HG02870 (cell line): ENCODE results near the gene FAM131A.

Source experiments
- ATAC-seq: cut with Tn5 transposase; IDR thresholded peaks from one replicate; pipeline ENCODE4 v1.9.1; 2021; ENCODE audit warnings: mild to moderate bottlenecking, moderate library complexity; ENCODE audit not compliant: unreplicated experiment

FAM131A gene

GRCh38 chr3:184315871-184316661 is 21.3 kb upstream of the FAM131A start:
- no peak for ATAC-seq

DNA sequence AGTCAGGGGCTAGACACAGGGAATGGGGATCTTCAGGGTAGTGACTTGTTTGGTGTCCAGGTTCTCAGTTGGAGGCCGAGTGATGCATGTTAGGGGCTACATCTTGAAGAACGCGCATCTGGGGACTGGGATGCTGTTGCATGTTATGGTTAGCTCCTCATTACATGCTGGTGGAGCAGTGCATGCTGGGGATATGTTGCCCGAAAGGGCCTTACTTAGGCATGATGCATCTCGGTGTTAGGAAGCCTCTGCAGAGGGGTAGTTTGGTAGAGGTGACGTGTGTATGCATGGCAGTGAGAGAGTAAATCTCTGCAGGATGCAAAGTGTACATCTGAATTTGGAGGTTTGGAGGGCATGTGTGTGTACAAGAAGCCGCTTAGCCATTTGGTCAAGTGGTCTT is 20.6 kb upstream of the FAM131A start:
- no peak for ATAC-seq

GRCh38 chr3:184317201-184317600 is 20.2 kb upstream of the FAM131A start:
- no peak for ATAC-seq

- ATAC-seq: no peak
These were observed 17.3 kb upstream of the FAM131A start for GRCh38 chr3:184320104-184320445.

DNA sequence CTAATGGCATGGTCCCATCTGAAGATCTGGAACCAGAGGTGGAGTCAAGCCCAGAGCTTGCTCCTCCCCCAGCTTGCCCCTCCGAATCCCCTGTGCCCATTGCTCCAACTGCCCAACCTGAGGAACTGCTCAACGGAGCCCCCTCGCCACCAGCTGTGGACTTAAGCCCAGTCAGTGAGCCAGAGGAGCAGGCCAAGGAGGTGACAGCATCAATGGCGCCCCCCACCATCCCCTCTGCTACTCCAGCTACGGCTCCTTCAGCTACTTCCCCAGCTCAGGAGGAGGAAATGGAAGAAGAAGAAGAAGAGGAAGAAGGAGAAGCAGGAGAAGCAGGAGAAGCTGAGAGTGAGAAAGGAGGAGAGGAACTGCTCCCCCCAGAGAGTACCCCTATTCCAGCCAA is 15.7 kb upstream of the FAM131A start:
- ATAC-seq: no peak

GRCh38 chr3:184322731-184323487 is 14.5 kb upstream of the FAM131A start:
- ATAC-seq: no peak

GRCh38 chr3:184323696-184324095 is 13.7 kb upstream of the FAM131A start:
- ATAC-seq: no peak

- ATAC-seq: no peak
These were observed 12.1 kb upstream of the FAM131A start for GRCh38 chr3:184325269-184325668.

DNA sequence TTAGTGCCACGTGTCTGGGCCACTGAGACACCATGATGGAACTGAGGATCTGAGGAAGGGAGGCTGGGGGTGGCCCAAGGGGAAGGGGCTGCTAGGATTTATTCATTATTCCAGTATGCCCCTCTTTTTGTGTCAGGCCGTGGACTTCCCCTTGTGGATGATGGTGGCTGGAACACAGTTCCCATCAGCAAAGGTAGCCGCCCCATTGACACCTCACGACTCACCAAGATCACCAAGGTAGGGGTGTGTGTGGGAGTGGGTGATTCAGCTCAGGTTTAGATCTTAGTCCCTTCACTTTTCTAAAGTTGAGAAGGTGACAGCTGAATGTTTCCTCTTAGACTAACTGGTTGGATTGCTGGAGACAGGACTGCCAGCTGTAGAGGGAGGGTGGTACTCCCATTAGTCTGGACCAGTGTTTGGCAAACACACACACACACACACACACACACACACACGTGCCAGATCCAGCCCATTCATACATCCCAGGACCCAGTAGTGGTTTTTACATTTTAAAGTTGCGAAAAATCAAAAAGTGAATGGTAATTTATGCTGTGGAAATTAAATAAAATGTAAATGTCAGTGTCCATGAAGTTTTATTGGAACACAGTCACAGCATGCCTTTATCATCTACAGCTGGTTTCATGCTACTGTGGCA is 11.6 kb upstream of the FAM131A start:
- no peak for ATAC-seq

- ATAC-seq: no peak
These were observed 10.2 kb upstream of the FAM131A start for GRCh38 chr3:184327171-184327570.

DNA sequence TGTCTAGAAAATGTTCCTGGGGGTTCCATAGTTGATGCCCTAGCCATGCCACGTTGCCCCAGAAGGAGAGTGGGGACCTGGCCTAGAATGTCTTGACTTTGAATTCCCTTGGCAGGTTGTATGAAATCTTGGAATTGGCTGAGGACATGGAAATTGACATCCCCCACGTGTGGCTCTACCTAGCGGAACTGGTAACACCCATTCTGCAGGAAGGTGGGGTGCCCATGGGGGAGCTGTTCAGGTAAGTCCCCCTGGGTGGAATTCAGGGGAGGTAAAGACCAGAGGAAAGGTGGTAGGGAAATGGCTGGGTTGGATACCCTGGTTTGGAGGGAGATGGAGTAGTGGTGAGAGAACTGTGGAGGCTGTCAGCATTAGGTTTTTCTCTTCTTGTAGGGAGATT is 8.9 kb upstream of the FAM131A start:
- ATAC-seq: no peak

GRCh38 chr3:184332370-184333090 is 4.9 kb upstream of the FAM131A start:
- no peak for ATAC-seq

DNA sequence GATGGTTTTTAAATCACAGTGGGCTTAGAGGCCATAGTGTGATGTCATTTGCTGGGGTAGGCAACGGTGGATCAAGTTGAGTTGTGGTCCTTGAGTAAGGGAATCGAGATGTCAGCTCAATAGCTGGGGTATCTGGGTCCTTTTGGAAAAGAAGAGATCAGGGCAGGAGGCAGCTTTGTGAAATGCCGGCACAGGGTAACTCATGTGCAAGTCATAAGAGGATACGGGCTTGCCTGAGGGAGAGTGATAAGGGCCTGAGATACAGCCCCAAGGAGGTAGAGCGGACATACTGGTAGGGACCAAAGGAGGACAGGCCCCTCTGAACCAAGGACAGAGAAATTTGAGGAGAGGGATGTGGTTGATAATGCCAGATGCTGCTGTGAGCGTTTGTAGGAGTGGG is 4.2 kb upstream of the FAM131A start:
- ATAC-seq: no peak

- ATAC-seq: no peak
These were observed 3.7 kb upstream of the FAM131A start for GRCh38 chr3:184333700-184334099.

GRCh38 chr3:184334470-184335158 is 2.8 kb upstream of the FAM131A start:
- ATAC-seq: no peak

DNA sequence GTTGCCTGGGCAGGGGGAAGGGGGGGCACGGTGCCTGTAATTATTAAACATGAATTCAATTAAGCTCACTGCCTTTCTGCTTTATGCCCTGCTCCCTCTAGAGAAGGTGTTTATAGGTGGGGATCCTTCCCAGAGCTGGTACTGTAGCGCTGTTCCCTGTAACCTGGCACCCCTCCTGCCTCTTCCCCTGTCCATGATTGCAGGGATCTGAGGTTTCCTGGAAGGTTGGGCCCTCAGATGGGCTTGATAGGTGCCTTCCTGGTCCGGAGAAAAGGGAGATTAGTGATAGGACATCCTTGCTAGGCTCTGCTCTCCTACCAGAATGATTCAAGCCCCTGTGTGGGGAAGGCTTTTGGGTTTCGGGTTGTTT is 2.1 kb upstream of the FAM131A start:
- ATAC-seq: peak; percentile 18

DNA sequence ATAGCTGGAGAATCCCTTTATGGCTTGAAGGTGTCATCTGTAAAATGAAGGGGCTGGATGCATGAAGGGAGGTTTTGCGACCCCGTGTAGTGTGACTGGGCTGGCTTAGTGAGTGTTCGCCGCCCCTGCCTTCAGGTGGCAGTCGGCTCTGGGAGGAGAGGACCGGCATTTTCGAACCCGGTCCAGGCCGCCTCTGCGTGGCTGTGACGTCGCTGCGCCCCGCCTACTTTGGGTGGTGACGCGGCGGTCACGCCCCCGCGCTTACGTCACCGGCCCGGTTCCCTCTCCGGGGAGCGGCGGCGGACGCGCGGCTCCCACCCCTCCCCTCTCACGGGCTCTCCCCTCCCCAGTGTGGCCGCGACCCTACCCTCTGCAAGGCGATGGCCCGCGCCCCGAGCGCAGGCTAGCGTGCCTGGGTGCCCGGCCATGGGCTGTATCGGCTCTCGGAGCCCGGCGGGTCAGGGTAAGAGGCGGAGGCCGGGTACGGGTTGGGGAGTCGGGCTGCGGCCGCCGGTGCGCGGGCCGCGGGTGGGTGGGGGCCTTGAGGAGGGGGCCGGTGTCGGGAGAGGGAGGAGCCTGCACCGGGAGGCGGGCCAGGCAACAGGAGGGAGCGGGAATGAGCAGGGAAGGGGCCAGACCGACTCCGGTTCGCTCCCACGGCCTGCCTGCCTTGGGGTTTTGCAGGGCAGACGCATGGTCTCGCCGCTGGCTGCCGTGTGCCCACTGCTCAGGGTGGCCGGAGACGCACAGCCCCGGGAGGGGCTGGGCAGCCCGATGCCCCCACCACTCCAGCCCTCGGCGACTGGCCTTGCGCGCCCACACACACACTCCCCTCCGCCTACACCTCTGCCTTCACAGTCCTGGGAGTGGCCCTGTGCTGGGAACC is 1.5 kb upstream of the FAM131A start:
- peak; percentile 57 for ATAC-seq

- ATAC-seq: no peak
These were observed 627 bp upstream of the FAM131A start for GRCh38 chr3:184336547-184337398.

- no peak for ATAC-seq
These were observed 581 bp downstream of the FAM131A start for GRCh38 chr3:184337981-184338380.
